Measurements from ENCODE around the gene ANKZF1. TPM values are rescaled to one million over a fixed set of nuclear protein-coding genes. Genes with fewer than 3 reads are reported as not detected.

Gene ANKZF1
- total RNA-seq, 1 donor from 2014 or later: 50.3 TPM

DNA sequence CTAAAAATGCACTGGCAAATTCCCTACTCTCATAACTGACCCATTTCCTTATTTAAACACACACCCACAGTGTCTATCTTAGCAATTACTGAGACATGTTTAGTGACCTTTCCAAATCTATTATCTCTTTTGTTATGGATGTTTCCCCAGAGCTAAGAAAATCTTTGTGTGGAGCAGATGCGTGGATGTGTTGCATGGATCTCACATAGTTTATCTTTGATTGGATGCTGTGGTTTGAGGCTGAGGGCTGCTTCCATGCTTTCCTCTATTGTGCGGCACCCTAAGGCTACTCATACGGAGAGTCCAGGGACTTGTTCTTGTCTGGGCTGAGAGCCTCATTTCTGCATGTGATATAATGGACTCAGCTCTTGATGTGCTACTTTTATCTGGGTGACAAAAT, 4.7 kb downstream of the ANKZF1 start:
- no peak for DNase-seq (ENCODE audit: low read depth)
- TF ChIP-seq, protein P1, sequence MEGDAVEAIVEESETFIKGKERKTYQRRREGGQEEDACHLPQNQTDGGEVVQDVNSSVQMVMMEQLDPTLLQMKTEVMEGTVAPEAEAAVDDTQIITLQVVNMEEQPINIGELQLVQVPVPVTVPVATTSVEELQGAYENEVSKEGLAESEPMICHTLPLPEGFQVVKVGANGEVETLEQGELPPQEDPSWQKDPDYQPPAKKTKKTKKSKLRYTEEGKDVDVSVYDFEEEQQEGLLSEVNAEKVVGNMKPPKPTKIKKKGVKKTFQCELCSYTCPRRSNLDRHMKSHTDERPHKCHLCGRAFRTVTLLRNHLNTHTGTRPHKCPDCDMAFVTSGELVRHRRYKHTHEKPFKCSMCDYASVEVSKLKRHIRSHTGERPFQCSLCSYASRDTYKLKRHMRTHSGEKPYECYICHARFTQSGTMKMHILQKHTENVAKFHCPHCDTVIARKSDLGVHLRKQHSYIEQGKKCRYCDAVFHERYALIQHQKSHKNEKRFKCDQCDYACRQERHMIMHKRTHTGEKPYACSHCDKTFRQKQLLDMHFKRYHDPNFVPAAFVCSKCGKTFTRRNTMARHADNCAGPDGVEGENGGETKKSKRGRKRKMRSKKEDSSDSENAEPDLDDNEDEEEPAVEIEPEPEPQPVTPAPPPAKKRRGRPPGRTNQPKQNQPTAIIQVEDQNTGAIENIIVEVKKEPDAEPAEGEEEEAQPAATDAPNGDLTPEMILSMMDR (conservative IDR thresholded peaks at IDR 0.05; ENCODE audit: low read depth, low read length): no peak
- no peak overlapping the region for H3K4me3 ChIP-seq (ENCODE audit: low read depth, low read length)

DNA sequence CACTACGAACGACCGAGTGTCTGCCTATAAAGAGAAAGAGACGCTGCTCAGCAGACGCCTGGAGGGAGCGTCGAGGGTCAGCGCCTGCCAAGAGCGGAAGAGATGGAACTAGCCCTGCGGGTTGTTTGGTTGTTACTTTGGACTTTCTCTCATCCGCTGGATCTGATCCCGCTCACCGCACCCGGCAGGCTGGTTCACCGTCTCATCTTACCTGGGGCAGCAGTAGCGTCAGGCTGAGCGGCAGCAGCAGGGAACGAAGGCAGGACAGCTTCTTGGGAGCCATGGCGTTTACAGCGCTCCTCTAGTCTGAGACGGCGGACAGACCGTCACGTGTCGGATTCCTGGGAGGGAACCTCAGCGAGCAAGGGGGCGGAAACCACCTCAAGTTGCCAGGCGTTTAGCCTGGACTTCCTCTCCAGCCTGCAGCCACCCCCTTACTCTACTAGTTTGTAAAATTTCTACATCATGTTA, 13.7 kb downstream of the ANKZF1 start:
- peak overlapping the region; percentile 61 for H3K4me3 ChIP-seq (ENCODE audit: low read depth, low read length)
- TF ChIP-seq, protein P1 (conservative IDR thresholded peaks at IDR 0.05; ENCODE audit: low read depth, low read length): no peak
- no peak for DNase-seq (ENCODE audit: low read depth)

DNA sequence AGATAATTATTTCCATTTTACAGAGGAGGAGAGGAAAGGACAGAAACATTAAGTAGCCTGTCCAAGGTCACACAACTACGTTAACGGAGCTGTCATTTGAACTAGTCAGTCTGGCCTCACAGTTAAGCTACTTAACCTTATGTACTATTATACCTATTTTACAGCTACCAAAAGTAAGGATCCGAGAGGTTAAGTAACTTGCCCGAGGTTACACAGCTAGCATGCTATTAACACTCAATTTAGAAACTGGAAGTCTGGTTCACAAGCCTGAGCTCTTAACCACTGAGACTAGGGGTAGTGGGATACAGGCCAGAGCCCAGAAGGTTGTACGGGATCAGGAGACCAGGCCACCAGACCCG, 15.2 kb downstream of the ANKZF1 start:
- peak overlapping the region; percentile 96 for H3K4me3 ChIP-seq (ENCODE audit: low read depth, low read length)
- TF ChIP-seq, protein P1 (conservative IDR thresholded peaks at IDR 0.05; ENCODE audit: low read depth, low read length): no peak
- no peak for DNase-seq (ENCODE audit: low read depth)

DNA sequence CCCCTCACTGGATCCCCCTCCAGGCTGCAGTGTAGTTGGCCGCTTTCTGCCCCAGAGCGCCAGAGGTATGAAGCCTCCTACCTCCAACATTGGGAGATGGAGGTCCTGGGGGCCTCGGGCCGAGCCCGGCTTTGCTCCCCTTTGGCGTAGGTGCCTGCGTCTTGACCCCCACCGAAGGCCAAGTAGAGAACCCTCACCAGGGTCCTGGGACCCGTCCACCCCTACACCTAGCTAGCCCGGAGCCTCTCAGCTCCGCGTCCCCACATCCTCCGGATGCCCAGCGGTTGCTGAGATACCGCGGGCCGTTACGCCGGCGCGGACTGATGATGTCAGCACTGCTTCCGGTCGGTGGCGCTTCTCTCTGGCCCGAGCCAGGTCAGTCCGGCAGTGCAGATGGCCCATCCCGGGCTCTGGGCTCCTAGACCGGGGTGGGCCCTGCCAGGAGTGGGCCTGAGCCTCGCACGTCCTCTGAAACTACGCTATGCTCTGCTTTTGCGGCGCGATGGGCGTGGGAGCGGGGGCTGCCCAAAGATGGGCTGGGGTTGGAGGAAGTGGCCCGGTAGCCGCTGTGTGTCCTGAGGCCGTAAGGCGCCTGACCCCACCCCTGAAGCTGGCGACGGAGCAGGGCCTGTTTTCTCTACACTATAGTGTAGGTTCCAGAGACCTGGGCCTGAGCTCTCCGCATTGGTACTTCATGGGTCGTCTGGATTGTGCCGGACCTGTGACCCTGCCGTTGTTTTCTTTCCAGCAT, 15.7 kb downstream of the ANKZF1 start, which contains the start of the genes GLB1L and STK16:
Gene GLB1L (minus strand): TSS at position 297 of the 751 bp plus-strand sequence. CDS start 1,871 bp downstream, outside the sequence.
Gene STK16 (plus strand): TSS at position 332 of the 751 bp plus-strand sequence. CDS start 521 bp downstream, outside the sequence.
- no peak for DNase-seq (ENCODE audit: low read depth)
- TF ChIP-seq, protein P1 (conservative IDR thresholded peaks at IDR 0.05; ENCODE audit: low read depth, low read length): no peak
- H3K4me3 ChIP-seq (ENCODE audit: low read depth, low read length): peak within 1 kb of the TSS; percentile 96

DNA sequence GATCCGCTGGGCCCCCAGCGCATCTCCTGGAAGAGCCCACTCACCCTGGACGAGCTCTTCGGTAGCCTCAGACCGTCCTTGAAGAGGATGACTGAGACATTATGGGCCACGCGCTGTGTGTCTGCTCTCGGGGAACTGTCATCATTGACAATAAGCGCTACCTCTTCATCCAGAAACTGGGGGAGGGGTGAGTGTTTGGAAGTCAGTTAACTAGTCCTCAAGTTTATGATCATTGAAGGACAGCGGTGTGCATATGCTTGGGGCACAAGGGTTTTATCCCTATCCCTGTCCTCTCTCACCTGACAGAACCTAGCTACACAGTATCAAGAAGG, 16.3 kb downstream of the ANKZF1 start:
- TF ChIP-seq, protein P1 (conservative IDR thresholded peaks at IDR 0.05; ENCODE audit: low read depth, low read length): no peak
- H3K4me3 ChIP-seq (ENCODE audit: low read depth, low read length): peak overlapping the region; percentile 96
- no peak for DNase-seq (ENCODE audit: low read depth)

DNA sequence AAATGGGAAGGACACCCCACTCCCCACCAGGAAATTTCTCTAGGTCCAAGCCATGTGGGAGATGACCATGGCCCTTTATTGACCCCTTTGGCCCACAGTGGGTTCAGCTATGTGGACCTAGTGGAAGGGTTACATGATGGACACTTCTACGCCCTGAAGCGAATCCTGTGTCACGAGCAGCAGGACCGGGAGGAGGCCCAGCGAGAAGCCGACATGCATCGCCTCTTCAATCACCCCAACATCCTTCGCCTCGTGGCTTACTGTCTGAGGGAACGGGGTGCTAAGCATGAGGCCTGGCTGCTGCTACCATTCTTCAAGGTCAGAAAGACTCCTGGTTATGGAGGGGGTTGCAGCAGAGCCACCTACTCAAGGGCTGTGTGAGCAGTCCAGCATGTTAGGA, 17.0 kb downstream of the ANKZF1 start:
- TF ChIP-seq, protein P1 (conservative IDR thresholded peaks at IDR 0.05; ENCODE audit: low read depth, low read length): no peak
- no peak for DNase-seq (ENCODE audit: low read depth)
- peak overlapping the region; percentile 96 for H3K4me3 ChIP-seq (ENCODE audit: low read depth, low read length)

Measured in epithelial cell of proximal tubule (primary cell).